ENCODE data around the gene RTP1. TPM values are rescaled to one million over a fixed set of nuclear protein-coding genes. Genes with fewer than 3 reads are reported as not detected.

RTP1 gene
- total RNA-seq, 3 donors from 2014 or later = not detected

DNA sequence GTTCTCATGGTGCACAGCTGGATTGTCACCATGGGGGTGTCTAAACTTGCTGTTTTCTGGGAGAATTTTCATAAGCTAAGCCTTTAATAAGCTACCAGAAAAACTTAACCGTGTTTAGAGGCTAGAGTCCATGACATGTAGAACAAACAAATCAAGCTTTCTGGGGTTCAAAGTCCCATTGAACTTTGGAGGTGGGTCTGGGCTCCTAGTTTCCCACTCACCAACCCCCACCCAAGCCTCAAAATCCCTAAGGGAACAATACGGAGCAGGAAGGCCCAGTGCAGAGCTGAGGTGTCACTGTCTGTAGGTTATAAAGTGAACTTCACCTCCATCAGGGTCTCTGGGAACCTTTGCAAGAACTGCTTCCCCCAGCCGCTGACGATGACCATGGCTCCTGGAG lies 25.5 kb downstream of the RTP1 start:
- no peaks in the 10 kb centered on the region for H3K4me1 ChIP-seq
- no peaks in the 10 kb centered on the region for H3K27me3 ChIP-seq
- H3K9me3 ChIP-seq = no peaks in the 10 kb centered on the region
- no peak overlapping the region for H3K4me3 ChIP-seq
- no peaks in the 10 kb centered on the region for H3K36me3 ChIP-seq
- intact Hi-C loops (cut with DNase I; ENCODE audit: low total_unique reads) = loop anchor here (10.0 kb wide), 1 partner anchor 452 kb away; the partner anchor contains the start of gene SST
- TF ChIP-seq POLR2AphosphoS5 (IDR thresholded peaks at IDR 0.05) (no peak), POLR2A (IDR thresholded peaks at IDR 0.05) (no peak)
- DNase-seq (ENCODE audit: low spot score in 2 of 2) = no peak
- no peak overlapping the region for H3K27ac ChIP-seq

DNA sequence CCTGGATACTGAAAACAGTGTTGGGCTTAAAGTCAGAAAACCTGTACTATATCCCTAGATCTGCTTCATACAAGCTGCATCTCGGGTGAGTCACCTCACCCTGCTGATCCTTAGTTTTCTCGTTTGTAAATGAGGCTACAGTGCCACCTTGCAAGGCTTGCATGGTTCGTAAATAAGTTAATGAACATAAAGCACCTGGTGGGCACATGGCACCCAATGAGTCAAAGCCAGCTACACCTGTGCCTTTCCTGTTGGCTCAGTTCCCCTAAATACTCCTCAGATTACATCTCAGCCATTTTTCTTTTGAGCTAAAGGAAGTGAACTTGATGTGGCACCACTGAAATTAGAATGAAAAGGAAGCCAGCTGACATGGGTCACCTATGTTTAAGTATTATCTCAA lies 26.5 kb downstream of the RTP1 start:
- no peaks in the 10 kb centered on the region for H3K4me1 ChIP-seq
- TF ChIP-seq POLR2AphosphoS5 (IDR thresholded peaks at IDR 0.05) (no peak), POLR2A (IDR thresholded peaks at IDR 0.05) (no peak)
- TF ChIP-seq, protein P1, sequence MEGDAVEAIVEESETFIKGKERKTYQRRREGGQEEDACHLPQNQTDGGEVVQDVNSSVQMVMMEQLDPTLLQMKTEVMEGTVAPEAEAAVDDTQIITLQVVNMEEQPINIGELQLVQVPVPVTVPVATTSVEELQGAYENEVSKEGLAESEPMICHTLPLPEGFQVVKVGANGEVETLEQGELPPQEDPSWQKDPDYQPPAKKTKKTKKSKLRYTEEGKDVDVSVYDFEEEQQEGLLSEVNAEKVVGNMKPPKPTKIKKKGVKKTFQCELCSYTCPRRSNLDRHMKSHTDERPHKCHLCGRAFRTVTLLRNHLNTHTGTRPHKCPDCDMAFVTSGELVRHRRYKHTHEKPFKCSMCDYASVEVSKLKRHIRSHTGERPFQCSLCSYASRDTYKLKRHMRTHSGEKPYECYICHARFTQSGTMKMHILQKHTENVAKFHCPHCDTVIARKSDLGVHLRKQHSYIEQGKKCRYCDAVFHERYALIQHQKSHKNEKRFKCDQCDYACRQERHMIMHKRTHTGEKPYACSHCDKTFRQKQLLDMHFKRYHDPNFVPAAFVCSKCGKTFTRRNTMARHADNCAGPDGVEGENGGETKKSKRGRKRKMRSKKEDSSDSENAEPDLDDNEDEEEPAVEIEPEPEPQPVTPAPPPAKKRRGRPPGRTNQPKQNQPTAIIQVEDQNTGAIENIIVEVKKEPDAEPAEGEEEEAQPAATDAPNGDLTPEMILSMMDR (IDR thresholded peaks at IDR 0.05) = no peak
- DNase-seq (ENCODE audit: low spot score in 2 of 2) = no peak
- H3K27me3 ChIP-seq = no peaks in the 10 kb centered on the region
- no peaks in the 10 kb centered on the region for H3K9me3 ChIP-seq
- no peak overlapping the region for H3K4me3 ChIP-seq
- no peaks in the 10 kb centered on the region for H3K36me3 ChIP-seq
- H3K27ac ChIP-seq = no peak overlapping the region
- intact Hi-C loops (cut with DNase I; ENCODE audit: low total_unique reads) = loop anchor here (10.0 kb wide), 1 partner anchor 451 kb away; the partner anchor contains the start of gene SST

DNA sequence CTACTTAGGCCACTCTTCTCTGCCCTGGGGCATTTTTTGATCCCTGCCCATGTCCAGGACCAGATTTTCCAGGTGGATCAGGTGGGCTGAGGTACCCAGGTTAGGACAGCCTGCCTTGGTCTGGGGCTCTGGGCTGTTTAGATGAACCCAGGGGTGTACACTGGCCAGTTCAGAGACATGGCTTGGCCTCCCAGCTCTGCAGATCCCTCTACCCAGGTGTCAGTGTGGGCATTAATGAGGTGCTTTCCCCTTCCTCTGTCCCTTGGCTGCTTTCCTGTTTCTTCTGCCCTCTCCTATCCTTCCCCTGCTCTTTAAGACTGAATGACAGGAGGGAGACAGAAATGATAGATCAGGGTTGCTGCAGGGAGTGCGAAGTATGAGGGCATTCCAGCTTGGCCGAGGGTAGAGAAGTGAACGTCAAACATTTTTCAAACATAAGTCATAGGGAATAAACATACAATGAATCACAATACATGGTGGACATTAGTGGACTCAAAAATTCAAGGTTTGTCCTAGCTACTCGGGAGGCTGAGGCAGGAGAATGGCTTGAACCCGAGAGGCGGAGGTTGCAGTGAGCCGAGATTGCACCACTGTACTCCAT lies 30.5 kb downstream of the RTP1 start:
- Histone ChIP-seq H3K27ac (no peak overlapping the region), H3K9me3 (no peaks in the 10 kb centered on the region), H3K36me3 (no peaks in the 10 kb centered on the region), H3K4me1 (no peaks in the 10 kb centered on the region), H3K27me3 (no peaks in the 10 kb centered on the region), H3K4me3 (no peak overlapping the region)
- intact Hi-C loops (cut with DNase I; ENCODE audit: low total_unique reads) = loop anchor here (10.0 kb wide), 1 partner anchor 447 kb away; the partner anchor contains the start of gene SST
- no peak for DNase-seq (ENCODE audit: low spot score in 2 of 2)
- no peak for TF ChIP-seq POLR2A (IDR thresholded peaks at IDR 0.05)
- TF ChIP-seq, protein P1 (IDR thresholded peaks at IDR 0.05) = no peak
- TF ChIP-seq POLR2AphosphoS5 (IDR thresholded peaks at IDR 0.05) = no peak

DNA sequence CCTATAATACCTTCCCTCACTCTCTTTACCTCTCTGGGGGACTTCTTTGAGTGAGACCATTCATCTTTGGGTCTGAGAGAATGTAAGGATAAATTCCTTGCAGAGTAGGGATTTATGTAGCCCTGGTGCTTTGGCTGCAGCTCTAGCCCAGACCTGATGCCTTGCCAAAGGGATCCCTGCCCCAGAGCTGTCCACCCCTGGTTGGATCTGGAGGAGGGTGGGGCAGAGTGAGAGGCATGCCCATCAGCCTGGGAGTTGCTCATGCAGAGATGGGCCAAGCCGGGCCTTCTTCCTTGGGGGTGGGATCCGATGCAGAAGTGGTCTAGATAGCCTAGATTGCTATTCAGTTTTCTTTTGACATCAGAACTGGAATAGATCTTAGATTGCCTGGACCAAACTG lies 31.5 kb downstream of the RTP1 start:
- no peaks in the 10 kb centered on the region for H3K9me3 ChIP-seq
- TF ChIP-seq POLR2AphosphoS5 (IDR thresholded peaks at IDR 0.05) (no peak), POLR2A (IDR thresholded peaks at IDR 0.05) (no peak)
- TF ChIP-seq, protein P1 (IDR thresholded peaks at IDR 0.05) = no peak
- no peaks in the 10 kb centered on the region for H3K4me1 ChIP-seq
- no peaks in the 10 kb centered on the region for H3K27me3 ChIP-seq
- no peak overlapping the region for H3K4me3 ChIP-seq
- intact Hi-C loops (cut with DNase I; ENCODE audit: low total_unique reads) = loop anchor here (10.0 kb wide), 1 partner anchor 446 kb away; the partner anchor contains the start of gene SST
- DNase-seq (ENCODE audit: low spot score in 2 of 2) = no peak
- no peaks in the 10 kb centered on the region for H3K36me3 ChIP-seq
- H3K27ac ChIP-seq = no peak overlapping the region

DNA sequence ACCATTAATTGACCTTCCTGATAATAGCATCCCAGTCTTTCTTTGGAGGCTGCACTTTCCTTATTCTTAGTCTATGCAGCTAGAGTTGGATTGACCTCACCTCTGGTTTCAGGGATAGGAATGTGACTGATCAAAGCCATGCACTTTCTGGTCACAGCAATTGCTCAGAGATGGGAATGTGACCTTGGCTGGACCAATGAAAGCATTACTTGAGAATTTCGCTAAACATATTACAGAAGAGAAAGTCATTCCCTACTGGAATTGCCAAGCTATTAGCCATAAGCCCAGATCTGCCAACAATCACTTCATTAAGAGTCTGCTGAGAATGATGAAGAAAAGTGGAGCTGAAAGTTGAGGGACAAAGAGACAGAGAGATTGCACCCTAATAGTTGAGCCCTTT lies 32.7 kb downstream of the RTP1 start:
- no peak overlapping the region for H3K27ac ChIP-seq
- TF ChIP-seq, protein P1 (IDR thresholded peaks at IDR 0.05) = no peak
- TF ChIP-seq POLR2AphosphoS5 (IDR thresholded peaks at IDR 0.05) (no peak), POLR2A (IDR thresholded peaks at IDR 0.05) (no peak)
- no peaks in the 10 kb centered on the region for H3K27me3 ChIP-seq
- no peaks in the 10 kb centered on the region for H3K4me1 ChIP-seq
- H3K36me3 ChIP-seq = no peaks in the 10 kb centered on the region
- H3K4me3 ChIP-seq = no peak overlapping the region
- no peaks in the 10 kb centered on the region for H3K9me3 ChIP-seq
- no peak for DNase-seq (ENCODE audit: low spot score in 2 of 2)
- intact Hi-C loops (cut with DNase I; ENCODE audit: low total_unique reads) = no loop called here
